ENCODE measurements around the gene PJVK.

The PJVK gene

GRCh38 chr2:178473931-178474330 lies 22.8 kb downstream of the PJVK start:
- no peak for DNase-seq (ENCODE audit: low spot score)
- H3K27ac ChIP-seq = no peak overlapping the region
- TF ChIP-seq CTCF (conservative IDR thresholded peaks at IDR 0.05; ENCODE audit: low read depth) = no peak
- POLR2A ChIA-PET (ENCODE audit: low non-redundant PET) = no interaction called here
- CTCF ChIA-PET = interaction anchor here (0.6 kb wide), 1 partner anchor 43 kb away, joined by 5 read pairs; no protein-coding TSS in a partner anchor

GRCh38 chr2:178474560-178474959 lies 23.4 kb downstream of the PJVK start:
- ChIA-PET POLR2A (ENCODE audit: low non-redundant PET) (no interaction called here), CTCF (no interaction called here)
- H3K27ac ChIP-seq = no peak overlapping the region
- no peak for DNase-seq (ENCODE audit: low spot score)
- TF ChIP-seq CTCF (conservative IDR thresholded peaks at IDR 0.05; ENCODE audit: low read depth) = no peak

- H3K27ac ChIP-seq = no peak overlapping the region
- TF ChIP-seq CTCF (conservative IDR thresholded peaks at IDR 0.05; ENCODE audit: low read depth) = no peak
- POLR2A ChIA-PET (ENCODE audit: low non-redundant PET) = no interaction called here
- DNase-seq (ENCODE audit: low spot score) = no peak
- CTCF ChIA-PET = interaction anchor here (0.6 kb wide), 1 partner anchor 13 kb away, joined by 3 read pairs; no protein-coding TSS in a partner anchor
Observed at GRCh38 chr2:178476477-178476876, 25.3 kb downstream of the PJVK start.

- ChIA-PET CTCF (no interaction called here), POLR2A (ENCODE audit: low non-redundant PET) (no interaction called here)
- TF ChIP-seq CTCF (conservative IDR thresholded peaks at IDR 0.05; ENCODE audit: low read depth) = no peak
- peak overlapping the region; percentile 90 for H3K27ac ChIP-seq
- no peak for DNase-seq (ENCODE audit: low spot score)
Observed at GRCh38 chr2:178477443-178478129, 26.4 kb downstream of the PJVK start.

GRCh38 chr2:178478130-178478438 lies 26.9 kb downstream of the PJVK start:
- no peak for TF ChIP-seq CTCF (conservative IDR thresholded peaks at IDR 0.05; ENCODE audit: low read depth)
- DNase-seq (ENCODE audit: low spot score) = no peak
- ChIA-PET POLR2A (ENCODE audit: low non-redundant PET) (no interaction called here), CTCF (no interaction called here)
- H3K27ac ChIP-seq = peak overlapping the region; percentile 90

GRCh38 chr2:178478439-178479274 lies 27.5 kb downstream of the PJVK start, which contains the start of gene FKBP7:
Gene FKBP7, minus strand, starts transcription at chr2:178478600. Its CDS starts 101 bp downstream, at chr2:178478499.
- POLR2A ChIA-PET (ENCODE audit: low non-redundant PET) = no interaction called here
- CTCF ChIA-PET = no interaction called here
- peak; percentile 78 for TF ChIP-seq CTCF (conservative IDR thresholded peaks at IDR 0.05; ENCODE audit: low read depth)
- H3K27ac ChIP-seq = peak within 1 kb of the TSS; percentile 90
- DNase-seq (ENCODE audit: low spot score) = peak; percentile 80
